COLO829 (cell line): ENCODE measurements around the gene SNAPC4.
"Not testable (repeated sequence)": the region's sequence is repeated elsewhere in the genome, so short reads cannot be mapped to it uniquely, and the experiment has no call there.

Experiments
- DNase-seq: peaks from one replicate; pipeline ENCODE4 v3.0.0; 2012; ENCODE audit warnings: low spot score

The SNAPC4 gene

GRCh38 chr9:136433849-136434579, 34.0 kb upstream of the SNAPC4 start:
- DNase-seq: no peak

GRCh38 chr9:136433043-136433715, 33.2 kb upstream of the SNAPC4 start:
- no peak for DNase-seq

GRCh38 chr9:136432591-136432990, 32.6 kb upstream of the SNAPC4 start:
- DNase-seq: no peak

- DNase-seq: no peak
Observed at GRCh38 chr9:136431782-136432350, 31.9 kb upstream of the SNAPC4 start.

GRCh38 chr9:136430588-136431234, 30.7 kb upstream of the SNAPC4 start:
- DNase-seq: no peak

- DNase-seq: no peak
Observed at GRCh38 chr9:136429683-136430491, 29.9 kb upstream of the SNAPC4 start.

- no peak for DNase-seq
Observed at GRCh38 chr9:136429075-136429628, 29.2 kb upstream of the SNAPC4 start.

GRCh38 chr9:136426787-136427186, 26.8 kb upstream of the SNAPC4 start:
- peak; percentile 88 for DNase-seq

GRCh38 chr9:136425367-136425766, 25.4 kb upstream of the SNAPC4 start:
- not testable (repeated sequence) for DNase-seq

GRCh38 chr9:136424750-136425362, 24.9 kb upstream of the SNAPC4 start:
- no peak for DNase-seq

GRCh38 chr9:136423432-136424146, 23.6 kb upstream of the SNAPC4 start:
- DNase-seq: no peak

GRCh38 chr9:136422876-136423275, 22.9 kb upstream of the SNAPC4 start:
- DNase-seq: no peak

- DNase-seq: no peak
Observed at GRCh38 chr9:136421791-136422190, 21.8 kb upstream of the SNAPC4 start.

GRCh38 chr9:136419092-136419420, 19.1 kb upstream of the SNAPC4 start:
- DNase-seq: no peak

- no peak for DNase-seq
Observed at GRCh38 chr9:136418182-136419091, 18.5 kb upstream of the SNAPC4 start.

GRCh38 chr9:136416914-136417313, 16.9 kb upstream of the SNAPC4 start:
- DNase-seq: no peak

GRCh38 chr9:136416427-136416826, 16.5 kb upstream of the SNAPC4 start:
- DNase-seq: no peak

- no peak for DNase-seq
Observed at GRCh38 chr9:136412962-136413361, 13.0 kb upstream of the SNAPC4 start.

GRCh38 chr9:136411378-136411777, 11.4 kb upstream of the SNAPC4 start:
- no peak for DNase-seq
